Endothelial cell of umbilical vein (primary cell): Measurements from ENCODE around the gene RAD50. TPM values are rescaled to one million over a fixed set of nuclear protein-coding genes. Genes with fewer than 3 reads are reported as not detected.

Experiments
- BruUV-seq: library from RNA; stranded (reverse); fragments of 400-500 nt; replicated peaks from 2 replicates; lab custom pipeline; 2021; lab: Mats Ljungman, UMichigan
- CTCF ChIA-PET: fragments of 300-600, 350-600 bp; sonication (Branson Sonifier 250); formaldehyde crosslinking; loops from one replicate; lab custom pipeline; 2021; ENCODE audit warnings: antibody characterized with exemption, inconsistent platforms; lab: Charles Lee
- POLR2A ChIA-PET: fragments of 300-600, 350-600 bp; sonication (Branson Sonifier 250); formaldehyde crosslinking; loops from one replicate; lab custom pipeline; 2021; ENCODE audit warnings: antibody characterized with exemption, inconsistent platforms; lab: Charles Lee
- DNase-seq: peaks from one replicate; pipeline ENCODE4 v3.0.0-alpha.2; 2011; ENCODE audit warnings: low read depth, low spot score
- FAIRE-seq: peaks from 2 replicates; lab custom pipeline; 2011; peaks lifted over from hg19 to GRCh38; lab: Jason Lieb, UNC
- H2AFZ ChIP-seq: 2 replicates; pipeline ENCODE4 v1.6.0; 2012; ENCODE audit warnings: low read depth, low read length, control low read depth, inconsistent platforms
- H3K27ac ChIP-seq: 2 replicates; pipeline ENCODE4 v1.5.1; 2011; ENCODE audit warnings: low read depth, mild to moderate bottlenecking, control low read depth, low read length, moderate library complexity; ENCODE audit not compliant: insufficient read depth
- H3K27me3 ChIP-seq, 2 experiments: 2 replicates each; pipeline versions ENCODE4 v1.6.0 to v1.6.1; 2011; ENCODE audit warnings: low read length in 2 of 2, mixed read lengths in 1 of 2; ENCODE audit not compliant: control insufficient read depth in 2 of 2, insufficient read depth in 2 of 2
- H3K36me3 ChIP-seq, 2 experiments: 2 replicates in 1 of 2; 3 replicates in 1 of 2; pipeline ENCODE4 v1.5.1; 2011; ENCODE audit warnings: low read length in 2 of 2, mild to moderate bottlenecking in 1 of 2, moderate library complexity in 1 of 2; ENCODE audit not compliant: control insufficient read depth in 2 of 2, insufficient read depth in 2 of 2; ENCODE audit errors: extremely low read depth in 1 of 2
- H3K4me1 ChIP-seq: 3 replicates; pipeline ENCODE4 v1.5.1; 2011; ENCODE audit warnings: mild to moderate bottlenecking, low read length; ENCODE audit not compliant: control insufficient read depth, insufficient read depth; ENCODE audit errors: extremely low read depth
- H3K4me2 ChIP-seq: 2 replicates; pipeline ENCODE4 v1.6.1; 2011; ENCODE audit warnings: low read length, control low read depth, mixed read lengths; ENCODE audit not compliant: insufficient read depth
- H3K4me3 ChIP-seq, 3 experiments: fragments of 200-600 bp in 1 of 3; sonication (generic), shearing (Covaris generic) in 1 of 3; replicated peaks in 1 of 3; 2 replicates each; pipeline ENCODE4 v1.5.1; 2011 to 2016; ENCODE audit warnings: control low read depth in 3 of 3, low read length in 3 of 3, mild to moderate bottlenecking in 2 of 3, inconsistent platforms in 1 of 3, low read depth in 1 of 3, moderate library complexity in 1 of 3; ENCODE audit not compliant: insufficient read depth in 1 of 3
- H3K79me2 ChIP-seq: 2 replicates; pipeline ENCODE4 v1.6.0; 2012; ENCODE audit warnings: low read length, inconsistent platforms; ENCODE audit not compliant: control insufficient read depth, insufficient read depth
- H3K9ac ChIP-seq: replicated peaks from 2 replicates; pipeline ENCODE3; 2011; ENCODE audit warnings: low read length, control low read depth; ENCODE audit not compliant: insufficient read depth; ENCODE audit errors: extremely low read depth
- H3K9me1 ChIP-seq: replicated peaks from 3 replicates; pipeline ENCODE4 v1.6.0; 2011; ENCODE audit warnings: mild to moderate bottlenecking, low read length; ENCODE audit not compliant: control insufficient read depth, insufficient read depth; ENCODE audit errors: extremely low read depth
- H3K9me3 ChIP-seq: replicated peaks from 2 replicates; pipeline ENCODE4 v1.5.1; 2012; ENCODE audit warnings: low read length, inconsistent platforms; ENCODE audit not compliant: control insufficient read depth, insufficient read depth
- H4K20me1 ChIP-seq: replicated peaks from 2 replicates; pipeline ENCODE3; 2011; ENCODE audit warnings: mild to moderate bottlenecking, low read length; ENCODE audit not compliant: control insufficient read depth, insufficient read depth; ENCODE audit errors: extremely low read depth
- EZH2 ChIP-seq: IDR thresholded peaks from 2 replicates; pipeline ENCODE4 v1.6.1; 2012; ENCODE audit warnings: borderline replicate concordance, low read depth, mild to moderate bottlenecking, moderate library complexity, low read length, inconsistent platforms; ENCODE audit not compliant: severe bottlenecking
- FOS ChIP-seq: IDR thresholded peaks from 2 replicates; pipeline ENCODE4 v1.6.1; 2011; ENCODE audit warnings: mild to moderate bottlenecking, low read length, moderate library complexity, borderline replicate concordance; ENCODE audit not compliant: insufficient read depth
- GATA2 ChIP-seq: IDR thresholded peaks from 2 replicates; pipeline ENCODE4 v1.7.0; 2011; ENCODE audit warnings: low read depth, mild to moderate bottlenecking, moderate library complexity, mixed read lengths, low read length; ENCODE audit not compliant: insufficient read length, insufficient read depth
- JUN ChIP-seq: IDR thresholded peaks from 2 replicates; pipeline ENCODE4 v1.6.1; 2011; ENCODE audit warnings: borderline replicate concordance, low read depth; ENCODE audit not compliant: insufficient read length, insufficient read depth
- MYC ChIP-seq: IDR thresholded peaks from one replicate; pipeline ENCODE4 v1.6.1; 2011; ENCODE audit warnings: mild to moderate bottlenecking, low read depth, low read length
- POLR2A ChIP-seq: IDR thresholded peaks from 2 replicates; pipeline ENCODE4 v1.6.1; 2012; ENCODE audit warnings: low read depth, mild to moderate bottlenecking, control low read depth, low read length
- POLR2AphosphoS5 ChIP-seq: IDR thresholded peaks from 2 replicates; pipeline ENCODE4 v1.6.1; 2012; ENCODE audit warnings: low read depth, mild to moderate bottlenecking, control low read depth, low read length, moderate library complexity; ENCODE audit not compliant: insufficient read depth
- dilution Hi-C: fragments of 300-500 bp; cut with MboI; formaldehyde crosslinking; loops from one replicate; pipeline ENCODE4 v1.15.0; 2019; ENCODE audit warnings: low sequenced_read_pairs; ENCODE audit not compliant: extremely low pct_ligation_motif_present
- intact Hi-C: fragments of 100-400 bp; cut with micrococcal nuclease; formaldehyde crosslinking; loops from one replicate; pipeline ENCODE4 v1.10.0; 2022
- polyA plus RNA-seq, 4 experiments: library from polyadenylated mRNA; depleted of rRNA in 3 of 4; stranded (reverse) in 3 of 4; unstranded in 1 of 4; fragments of >200 nt; gene quantifications; 2 replicates each; pipeline versions ENCODE4 v1.2.1 to v1.2.3, GENCODE V29; 2011 to 2012; ENCODE audit warnings: missing spikeins in 1 of 4
- total RNA-seq: library from RNA; stranded (reverse); gene quantifications from 2 replicates; pipeline ENCODE4 v1.2.3, GENCODE V29; 2021
- TF ChIP-seq, protein P1 (sequence below), 2 donors: IDR thresholded peaks; 1 replicate in 1 of 2; 2 replicates in 1 of 2; pipeline ENCODE4 v1.5.1; 2011; ENCODE audit warnings: low read length in 2 of 2, mild to moderate bottlenecking in 2 of 2, moderate library complexity in 2 of 2, control low read depth in 1 of 2, inconsistent platforms in 1 of 2, low read depth in 1 of 2; ENCODE audit not compliant: insufficient read depth in 1 of 2; ENCODE audit errors: extremely low read depth in 1 of 2
- TF ChIP-seq, protein P2 (sequence below): IDR thresholded peaks from 2 replicates; pipeline ENCODE4 v1.6.1; 2011; ENCODE audit not compliant: insufficient read depth, insufficient read length

Gene RAD50
- total and polyA plus RNA-seq, 2 donors (not counting 3 experiments of a cell fraction or from before 2014, with no cell fraction given): 6.1 to 20.4 TPM

DNA sequence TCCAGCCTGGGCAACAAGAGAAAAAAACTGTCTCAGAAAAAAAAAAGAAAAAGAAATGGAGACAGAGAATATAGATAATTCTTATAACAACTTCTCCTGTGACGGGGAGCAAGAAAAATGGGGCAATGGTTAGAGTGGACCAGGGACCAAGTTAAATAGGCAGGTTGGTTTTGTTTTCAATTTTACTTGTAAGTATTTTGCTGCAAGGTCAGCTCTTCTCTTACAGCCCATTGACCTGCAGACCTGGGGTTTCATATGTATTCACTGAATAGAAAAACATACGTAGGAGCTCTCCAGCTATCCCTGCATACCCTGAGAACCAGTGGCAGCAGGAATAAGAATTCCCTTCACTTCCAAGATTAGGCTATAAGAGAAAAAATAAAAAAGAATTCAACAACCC, 72.0 kb downstream of the RAD50 start:
- Histone ChIP-seq H3K36me3 (no peaks in the 10 kb centered on the region), H3K9me3 (no peaks in the 10 kb centered on the region), H3K4me2 (no peak overlapping the region), H3K27me3 (no peaks in the 10 kb centered on the region), H3K4me1 (peaks cover 7% of the 10 kb centered on the region), H3K4me3 (no peak overlapping the region), H3K9ac (no peak overlapping the region), H3K27ac (no peak overlapping the region), H4K20me1 (no peaks in the 10 kb centered on the region), H2AFZ (no peak overlapping the region), H3K9me1 (no peaks in the 10 kb centered on the region), H3K79me2 (no peaks in the 10 kb centered on the region)
- ChIA-PET CTCF (interaction anchor here (1.0 kb wide), 1 partner anchor 10 kb away, joined by 5 read pairs; no protein-coding TSS in a partner anchor), POLR2A (no interaction called here)
- dilution Hi-C loops: no loop called here
- no peak for DNase-seq
- no peak for TF ChIP-seq POLR2A
- TF ChIP-seq MYC: no peak
- TF ChIP-seq EZH2: no peak
- TF ChIP-seq, protein P1, sequence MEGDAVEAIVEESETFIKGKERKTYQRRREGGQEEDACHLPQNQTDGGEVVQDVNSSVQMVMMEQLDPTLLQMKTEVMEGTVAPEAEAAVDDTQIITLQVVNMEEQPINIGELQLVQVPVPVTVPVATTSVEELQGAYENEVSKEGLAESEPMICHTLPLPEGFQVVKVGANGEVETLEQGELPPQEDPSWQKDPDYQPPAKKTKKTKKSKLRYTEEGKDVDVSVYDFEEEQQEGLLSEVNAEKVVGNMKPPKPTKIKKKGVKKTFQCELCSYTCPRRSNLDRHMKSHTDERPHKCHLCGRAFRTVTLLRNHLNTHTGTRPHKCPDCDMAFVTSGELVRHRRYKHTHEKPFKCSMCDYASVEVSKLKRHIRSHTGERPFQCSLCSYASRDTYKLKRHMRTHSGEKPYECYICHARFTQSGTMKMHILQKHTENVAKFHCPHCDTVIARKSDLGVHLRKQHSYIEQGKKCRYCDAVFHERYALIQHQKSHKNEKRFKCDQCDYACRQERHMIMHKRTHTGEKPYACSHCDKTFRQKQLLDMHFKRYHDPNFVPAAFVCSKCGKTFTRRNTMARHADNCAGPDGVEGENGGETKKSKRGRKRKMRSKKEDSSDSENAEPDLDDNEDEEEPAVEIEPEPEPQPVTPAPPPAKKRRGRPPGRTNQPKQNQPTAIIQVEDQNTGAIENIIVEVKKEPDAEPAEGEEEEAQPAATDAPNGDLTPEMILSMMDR (IDR thresholded peaks at IDR 0.05; ENCODE audit: extremely low read depth in 1 of 2, insufficient read depth in 1 of 2, low read depth in 1 of 2, low read length in 2 of 2): no peak
- TF ChIP-seq FOS: no peak
- TF ChIP-seq, protein P2, sequence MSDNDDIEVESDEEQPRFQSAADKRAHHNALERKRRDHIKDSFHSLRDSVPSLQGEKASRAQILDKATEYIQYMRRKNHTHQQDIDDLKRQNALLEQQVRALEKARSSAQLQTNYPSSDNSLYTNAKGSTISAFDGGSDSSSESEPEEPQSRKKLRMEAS: no peak
- no peak for TF ChIP-seq GATA2
- no peak for TF ChIP-seq POLR2AphosphoS5
- TF ChIP-seq JUN: no peak
- BruUV-seq: no TSS peak
- FAIRE-seq: no peak
- intact Hi-C loops: loop anchor here (10.0 kb wide), 1 partner anchor 244 kb away; no protein-coding TSS in a partner anchor
